HG02763 (cell line): ENCODE data around the gene CLASRP.
"Not testable (repeated sequence)": the region's sequence is repeated elsewhere in the genome, so short reads cannot be mapped to it uniquely, and the experiment has no call there.

Experiments
- ATAC-seq: cut with Tn5 transposase; IDR thresholded peaks from one replicate; pipeline ENCODE4 v1.9.1; 2021; ENCODE audit warnings: mild to moderate bottlenecking, moderate library complexity; ENCODE audit not compliant: unreplicated experiment

Gene CLASRP, protein sequence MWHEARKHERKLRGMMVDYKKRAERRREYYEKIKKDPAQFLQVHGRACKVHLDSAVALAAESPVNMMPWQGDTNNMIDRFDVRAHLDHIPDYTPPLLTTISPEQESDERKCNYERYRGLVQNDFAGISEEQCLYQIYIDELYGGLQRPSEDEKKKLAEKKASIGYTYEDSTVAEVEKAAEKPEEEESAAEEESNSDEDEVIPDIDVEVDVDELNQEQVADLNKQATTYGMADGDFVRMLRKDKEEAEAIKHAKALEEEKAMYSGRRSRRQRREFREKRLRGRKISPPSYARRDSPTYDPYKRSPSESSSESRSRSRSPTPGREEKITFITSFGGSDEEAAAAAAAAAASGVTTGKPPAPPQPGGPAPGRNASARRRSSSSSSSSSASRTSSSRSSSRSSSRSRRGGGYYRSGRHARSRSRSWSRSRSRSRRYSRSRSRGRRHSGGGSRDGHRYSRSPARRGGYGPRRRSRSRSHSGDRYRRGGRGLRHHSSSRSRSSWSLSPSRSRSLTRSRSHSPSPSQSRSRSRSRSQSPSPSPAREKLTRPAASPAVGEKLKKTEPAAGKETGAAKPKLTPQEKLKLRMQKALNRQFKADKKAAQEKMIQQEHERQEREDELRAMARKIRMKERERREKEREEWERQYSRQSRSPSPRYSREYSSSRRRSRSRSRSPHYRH

GRCh38 chr19:45038931-45039893, at the start of gene CLASRP:
Gene CLASRP, plus strand, starts transcription at chr19:45039045. Its CDS starts 1,168 bp downstream, at chr19:45040213.
- peak; percentile 81 for ATAC-seq

DNA sequence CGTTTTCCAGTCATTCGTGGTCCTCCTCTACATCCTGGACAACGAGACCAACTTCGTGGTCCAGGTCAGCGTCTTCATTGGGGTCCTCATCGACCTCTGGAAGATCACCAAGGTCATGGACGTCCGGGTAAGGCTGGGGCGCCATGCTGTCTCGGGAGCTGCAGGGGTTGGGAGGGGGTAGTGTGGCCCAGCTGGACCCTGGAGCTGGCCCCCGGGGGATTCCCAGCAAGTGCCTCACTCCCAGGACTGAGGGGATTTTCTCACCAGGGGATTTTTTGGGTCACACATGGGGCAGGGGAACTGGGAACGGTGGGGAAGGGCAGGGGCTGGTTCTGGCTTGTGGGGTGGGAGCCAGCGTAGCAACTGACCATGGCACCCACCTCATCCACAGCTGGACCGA, 48.4 kb upstream of the CLASRP start:
- ATAC-seq: no peak

- no peak for ATAC-seq
Observed at GRCh38 chr19:44990966-44991365, 47.9 kb upstream of the CLASRP start.

DNA sequence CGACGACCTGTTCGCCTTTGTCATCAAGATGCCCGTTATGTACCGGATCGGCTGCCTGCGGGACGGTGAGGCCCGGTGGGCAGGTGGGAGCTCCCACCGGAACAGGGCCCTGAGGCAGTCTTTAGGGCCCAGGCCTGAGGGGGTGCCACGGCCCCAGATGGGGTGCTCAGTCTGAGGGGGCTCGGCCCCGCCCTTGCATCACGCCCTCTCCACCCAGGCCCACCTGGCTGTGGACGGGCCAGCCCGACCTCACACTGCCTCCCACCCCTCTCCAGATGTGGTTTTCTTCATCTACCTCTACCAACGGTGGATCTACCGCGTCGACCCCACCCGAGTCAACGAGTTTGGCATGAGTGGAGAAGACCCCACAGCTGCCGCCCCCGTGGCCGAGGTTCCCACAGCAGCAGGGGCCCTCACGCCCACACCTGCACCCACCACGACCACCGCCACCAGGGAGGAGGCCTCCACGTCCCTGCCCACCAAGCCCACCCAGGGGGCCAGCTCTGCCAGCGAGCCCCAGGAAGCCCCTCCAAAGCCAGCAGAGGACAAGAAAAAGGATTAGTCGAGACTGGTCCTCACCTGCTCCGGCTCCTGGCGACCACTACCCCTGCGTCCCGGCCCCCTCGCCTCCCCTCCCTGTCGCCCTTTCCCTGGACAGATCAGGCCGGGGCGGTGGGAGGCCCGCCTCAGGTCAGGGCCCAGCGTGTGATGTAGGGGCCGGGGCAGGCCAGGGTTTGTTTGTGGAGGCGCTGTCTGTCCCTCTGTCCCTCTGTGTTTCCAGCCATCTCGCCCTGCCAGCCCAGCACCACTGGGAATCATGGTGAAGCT, 46.3 kb upstream of the CLASRP start:
- no peak for ATAC-seq

- no peak for ATAC-seq
Observed at GRCh38 chr19:44993526-44993925, 45.3 kb upstream of the CLASRP start.

GRCh38 chr19:44993926-44994537, 44.8 kb upstream of the CLASRP start:
- ATAC-seq: no peak

GRCh38 chr19:44998025-44998424, 40.8 kb upstream of the CLASRP start:
- no peak for ATAC-seq

DNA sequence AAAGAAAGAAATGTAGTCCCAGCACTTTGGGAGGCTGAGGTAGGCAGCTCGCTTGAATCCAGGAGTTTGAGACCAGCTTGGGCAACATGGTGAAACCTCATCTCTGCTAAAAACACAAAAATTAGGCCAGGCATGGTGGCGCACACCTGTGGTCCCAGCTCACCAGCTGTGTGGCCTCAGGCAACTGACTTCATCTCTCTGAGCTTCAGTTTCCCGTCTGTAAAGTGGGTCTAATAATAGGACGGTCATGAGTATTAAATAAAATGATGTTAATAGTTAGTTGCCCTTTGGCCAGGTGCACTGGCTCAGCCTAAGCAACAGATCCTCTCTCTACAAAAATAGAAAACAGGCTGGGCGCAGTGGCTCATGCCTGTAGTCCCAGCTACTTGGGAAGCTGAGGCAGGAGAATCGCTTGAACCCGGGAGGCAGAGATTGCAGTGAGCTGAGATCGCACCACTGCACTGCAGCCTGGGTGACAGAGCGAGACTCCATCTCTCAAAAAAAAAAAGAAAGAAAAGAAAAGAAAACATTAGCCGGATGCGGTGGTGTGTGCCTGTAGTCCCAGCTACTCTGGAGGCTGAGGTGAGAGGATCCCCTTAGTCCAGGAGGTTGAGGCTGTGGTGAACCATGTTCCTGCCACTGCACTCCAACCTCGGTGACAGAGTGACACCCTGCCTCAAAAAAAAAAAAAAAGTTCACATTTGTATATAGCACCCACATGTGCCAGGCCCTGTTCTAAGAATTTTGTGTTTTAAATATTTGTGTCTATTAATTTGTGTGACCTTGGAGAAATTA, 39.5 kb upstream of the CLASRP start:
- ATAC-seq: not testable (repeated sequence)

DNA sequence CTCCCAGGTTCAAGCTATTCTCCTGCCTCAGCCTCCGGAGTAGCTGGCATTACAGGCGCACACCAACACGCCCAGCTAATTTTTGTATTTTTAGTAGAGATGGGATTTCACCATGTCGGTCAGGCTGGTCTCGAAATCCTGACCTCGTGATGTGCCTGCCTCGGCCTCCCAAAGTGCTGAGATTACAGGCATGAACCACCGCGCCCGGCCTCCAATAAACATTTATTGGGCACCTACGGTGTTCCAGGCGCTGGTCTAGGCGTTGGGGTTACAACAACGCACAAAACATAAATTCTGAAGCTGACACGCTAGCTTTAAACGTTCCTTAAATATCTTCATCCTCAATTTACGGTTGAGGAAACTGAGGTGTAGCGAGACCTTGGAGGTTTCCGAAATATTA, 38.2 kb upstream of the CLASRP start:
- ATAC-seq: not testable (repeated sequence)

- peak; percentile 53 for ATAC-seq
Observed at GRCh38 chr19:45001087-45001739, 37.6 kb upstream of the CLASRP start, which contains the start of gene RELB. Gene RELB, plus strand, starts transcription at chr19:45001464. Its CDS starts 116 bp downstream, at chr19:45001580.

GRCh38 chr19:45003485-45003884, 35.4 kb upstream of the CLASRP start:
- ATAC-seq: no peak

DNA sequence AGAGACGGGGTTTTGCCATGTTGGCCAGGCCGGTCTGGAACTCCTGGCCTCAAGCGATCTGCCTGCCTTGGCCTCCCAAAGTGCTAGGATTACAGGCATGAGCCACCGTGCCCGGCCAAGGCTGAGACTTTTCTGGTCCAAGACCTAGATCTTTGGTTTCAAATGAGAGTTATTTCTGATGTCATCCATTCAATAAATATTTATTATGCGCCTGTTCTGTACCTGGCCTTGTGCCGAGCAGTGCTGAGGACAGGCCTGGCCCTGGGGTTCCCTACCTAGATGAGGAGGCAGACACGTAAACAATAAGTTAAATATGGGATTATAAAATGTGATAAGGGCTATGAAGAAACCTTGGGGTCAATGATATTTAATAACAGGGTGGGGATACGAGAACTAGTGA, 33.1 kb upstream of the CLASRP start:
- ATAC-seq: no peak

- no peak for ATAC-seq
Observed at GRCh38 chr19:45008552-45008951, 30.3 kb upstream of the CLASRP start.

- ATAC-seq: no peak
Observed at GRCh38 chr19:45009625-45010255, 29.1 kb upstream of the CLASRP start.

GRCh38 chr19:45010306-45010705, 28.5 kb upstream of the CLASRP start:
- ATAC-seq: no peak

DNA sequence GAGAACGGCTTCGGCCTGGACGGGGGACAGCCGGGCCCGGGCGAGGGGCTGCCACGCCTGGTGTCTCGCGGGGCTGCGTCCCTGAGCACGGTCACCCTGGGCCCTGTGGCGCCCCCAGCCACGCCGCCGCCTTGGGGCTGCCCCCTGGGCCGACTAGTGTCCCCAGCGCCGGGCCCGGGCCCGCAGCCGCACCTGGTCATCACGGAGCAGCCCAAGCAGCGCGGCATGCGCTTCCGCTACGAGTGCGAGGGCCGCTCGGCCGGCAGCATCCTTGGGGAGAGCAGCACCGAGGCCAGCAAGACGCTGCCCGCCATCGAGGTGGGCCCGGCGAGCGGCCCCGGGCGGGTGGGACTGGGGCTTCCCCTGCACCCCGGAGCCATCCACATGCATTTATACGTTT, 26.9 kb upstream of the CLASRP start:
- no peak for ATAC-seq

DNA sequence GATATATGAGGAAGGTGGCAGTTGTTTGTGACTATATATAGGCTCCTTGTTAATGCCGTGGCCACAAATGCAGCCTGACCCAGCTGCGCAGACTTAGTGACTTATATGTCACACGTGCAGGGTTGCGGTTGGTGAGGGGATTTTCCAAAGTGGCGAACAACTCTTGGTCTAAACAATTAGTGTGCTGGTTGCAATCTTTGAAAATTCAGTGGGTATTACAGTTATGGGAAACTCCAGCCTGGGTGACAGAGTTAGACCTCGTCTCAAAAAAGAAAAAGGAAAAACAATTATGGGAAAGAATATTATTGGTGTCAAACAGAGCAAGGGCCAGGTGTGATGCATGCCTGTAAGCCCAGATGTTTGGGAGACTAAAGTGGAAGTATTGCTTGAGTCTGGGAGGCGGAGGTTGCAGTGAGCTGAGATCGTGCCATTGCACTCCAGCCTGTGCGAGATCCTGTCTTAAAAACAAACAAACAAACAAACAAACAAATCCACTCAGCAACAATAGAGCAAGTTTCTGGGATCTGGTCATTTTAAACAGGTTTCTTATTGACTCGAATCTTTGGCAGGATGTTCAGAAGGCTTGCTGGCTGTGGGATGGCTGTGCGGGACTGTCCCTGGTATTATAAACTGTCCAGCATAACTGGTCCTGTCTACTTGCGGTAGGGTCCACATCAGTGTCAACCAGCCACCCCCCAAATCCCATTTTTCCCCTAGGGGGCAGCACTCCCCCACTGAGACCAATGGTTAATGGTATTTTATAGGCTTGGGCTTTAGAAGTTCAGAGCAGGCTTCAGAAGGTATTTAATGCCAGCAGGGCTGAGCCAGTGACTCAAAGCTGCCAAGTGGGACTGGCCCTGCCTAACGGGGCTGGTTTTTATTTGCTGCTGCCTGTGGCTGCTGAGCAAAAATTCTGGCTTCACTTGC, 22.2 kb upstream of the CLASRP start:
- ATAC-seq: peak; percentile 63
